Measurements from ENCODE around the gene PRIMPOL. TPM values are rescaled to one million over a fixed set of nuclear protein-coding genes. Genes with fewer than 3 reads are reported as not detected.
A peak's percentile ranks its signal among the peaks of the same experiment; 100 is the strongest.
"Not testable (repeated sequence)": the region's sequence is repeated elsewhere in the genome, so short reads cannot be mapped to it uniquely, and the experiment has no call there.

The PRIMPOL gene
- polyA plus RNA-seq, 4 donors: 31.9 to 43.8 (median 34.4) TPM

DNA sequence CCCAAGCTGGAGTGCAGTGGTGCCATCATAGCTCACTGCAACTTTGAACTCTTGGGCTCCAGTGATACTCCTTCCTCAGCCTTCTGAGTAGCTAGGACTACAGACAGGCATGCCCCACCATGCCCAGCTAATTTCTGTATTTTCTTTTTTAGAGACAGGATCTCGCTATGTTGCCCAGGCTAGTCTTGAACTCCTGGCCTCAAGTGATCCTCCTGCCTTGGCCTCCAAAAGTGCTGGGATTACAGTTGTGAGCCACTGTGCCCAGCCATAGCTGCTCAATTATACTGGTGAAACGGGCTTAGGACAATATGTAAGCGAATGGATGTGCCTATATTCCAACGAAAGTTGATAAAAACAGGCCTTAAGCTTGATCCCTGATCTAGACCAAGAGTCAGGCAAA lies 13.4 kb upstream of the PRIMPOL start:
- DNase-seq (ENCODE audit: low read depth in 4 of 4, low spot score in 3 of 4): no peak

DNA sequence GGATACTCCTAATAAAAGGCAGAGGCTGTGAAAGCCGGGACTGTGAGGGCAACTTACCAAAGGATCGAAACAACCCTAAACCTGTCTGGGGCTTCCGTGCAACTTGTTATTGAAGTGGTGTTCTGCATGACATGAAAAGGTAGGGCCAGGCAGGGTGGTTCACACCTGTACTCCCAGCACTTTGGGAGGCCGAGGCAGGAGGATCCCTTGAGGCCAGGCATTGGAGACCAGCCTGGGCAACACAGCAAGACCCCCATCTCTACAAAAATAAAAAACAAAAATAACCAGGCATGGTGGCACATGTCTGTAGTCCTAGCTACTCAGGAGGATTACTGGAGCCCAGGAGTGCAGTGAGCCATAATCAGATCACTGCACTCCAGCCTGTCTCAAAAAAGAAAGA lies 12.6 kb upstream of the PRIMPOL start:
- DNase-seq (ENCODE audit: low read depth in 4 of 4, low spot score in 3 of 4): no peak

DNA sequence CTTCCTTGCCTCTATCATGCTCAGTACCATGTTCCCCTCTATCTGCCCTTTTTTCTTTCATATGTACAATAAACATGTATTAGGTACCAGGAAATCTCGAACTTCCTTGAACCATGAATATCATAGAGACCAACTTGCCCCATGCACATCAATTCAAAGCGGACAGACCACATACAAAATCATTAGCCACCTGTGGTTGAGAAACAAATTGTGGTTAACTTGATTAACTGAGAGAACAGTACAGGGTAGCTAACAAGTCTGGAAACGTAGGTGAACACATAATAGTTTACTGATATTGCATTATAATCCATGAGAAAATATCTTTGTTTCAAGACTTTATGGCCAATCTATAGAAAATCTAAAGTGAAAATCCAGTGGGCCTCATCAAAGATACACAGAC lies 8.5 kb upstream of the PRIMPOL start:
- no peak for DNase-seq (ENCODE audit: low read depth in 4 of 4, low spot score in 3 of 4)

DNA sequence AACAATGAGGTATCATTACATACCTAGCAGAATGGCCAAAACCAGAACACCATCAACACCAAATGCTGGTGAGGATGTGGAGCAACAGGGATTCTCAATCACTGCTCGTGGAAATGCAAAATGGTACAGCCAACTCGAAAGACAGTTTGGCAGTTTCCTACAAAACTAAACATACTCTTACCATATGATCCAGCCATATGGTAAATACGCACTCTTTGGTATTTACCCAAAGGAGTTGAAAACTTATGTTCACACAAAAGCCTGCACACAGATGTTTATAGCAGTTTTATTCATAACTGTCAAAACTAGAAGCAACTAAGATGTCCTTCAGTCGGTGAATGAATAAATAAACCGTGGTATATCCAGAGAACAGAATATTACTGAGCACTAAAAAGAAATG lies 8.1 kb upstream of the PRIMPOL start:
- no peak for DNase-seq (ENCODE audit: low read depth in 4 of 4, low spot score in 3 of 4)

DNA sequence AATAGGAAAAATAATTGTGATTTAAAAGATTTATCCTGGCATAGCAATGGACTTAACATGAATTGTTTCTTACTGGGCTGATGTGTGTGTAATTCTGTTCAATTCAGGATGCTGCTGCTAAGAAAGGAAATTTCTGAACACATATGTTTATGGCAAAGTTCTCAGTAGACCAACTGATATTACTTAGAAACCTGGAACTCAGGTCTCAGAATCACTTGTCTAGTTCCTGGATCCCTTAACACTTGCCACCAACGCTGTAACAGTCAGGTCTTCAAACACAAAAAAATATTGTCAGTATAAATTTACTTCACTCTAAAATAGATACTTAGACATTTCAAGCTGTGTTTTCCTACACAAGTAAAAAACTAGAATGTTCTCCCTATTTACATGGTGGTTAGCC lies 5.8 kb upstream of the PRIMPOL start:
- DNase-seq (ENCODE audit: low read depth in 4 of 4, low spot score in 3 of 4): no peak

DNA sequence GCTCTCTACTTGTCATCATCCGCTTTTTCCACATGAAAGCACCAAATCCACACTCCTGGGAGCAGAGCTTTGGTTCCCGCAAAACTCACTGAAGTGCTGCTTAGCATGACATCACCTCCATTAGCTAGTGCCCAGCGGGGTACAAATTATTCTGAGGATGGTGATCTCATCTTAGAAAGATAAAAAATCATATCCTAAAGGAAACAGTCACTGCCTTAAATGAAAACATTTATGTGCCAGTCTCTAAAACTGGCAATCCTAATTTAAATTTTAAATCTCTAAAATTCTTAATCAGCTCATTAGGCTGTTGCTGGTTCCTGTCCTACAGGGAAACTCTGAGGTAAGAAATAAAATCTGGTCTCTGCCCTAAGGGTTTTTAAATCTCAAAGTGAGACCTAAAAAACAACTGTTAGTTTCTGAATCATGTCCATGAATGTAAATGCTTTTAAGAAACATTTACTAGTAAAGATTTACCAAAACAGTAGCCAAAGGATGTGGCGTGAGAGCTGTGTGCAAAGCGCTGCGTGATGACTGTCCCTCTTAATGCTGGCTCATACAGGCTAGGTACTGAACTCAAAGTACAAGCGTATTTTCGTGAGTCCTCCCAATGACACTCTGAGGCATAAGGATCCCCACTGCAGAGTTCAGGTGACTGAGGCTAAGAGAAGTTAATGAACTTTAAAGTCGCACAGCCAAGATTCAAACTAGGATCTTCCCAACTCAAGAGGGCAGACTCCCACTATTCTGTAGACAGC lies 4.8 kb upstream of the PRIMPOL start:
- no peak for DNase-seq (ENCODE audit: low read depth in 4 of 4, low spot score in 3 of 4)

DNA sequence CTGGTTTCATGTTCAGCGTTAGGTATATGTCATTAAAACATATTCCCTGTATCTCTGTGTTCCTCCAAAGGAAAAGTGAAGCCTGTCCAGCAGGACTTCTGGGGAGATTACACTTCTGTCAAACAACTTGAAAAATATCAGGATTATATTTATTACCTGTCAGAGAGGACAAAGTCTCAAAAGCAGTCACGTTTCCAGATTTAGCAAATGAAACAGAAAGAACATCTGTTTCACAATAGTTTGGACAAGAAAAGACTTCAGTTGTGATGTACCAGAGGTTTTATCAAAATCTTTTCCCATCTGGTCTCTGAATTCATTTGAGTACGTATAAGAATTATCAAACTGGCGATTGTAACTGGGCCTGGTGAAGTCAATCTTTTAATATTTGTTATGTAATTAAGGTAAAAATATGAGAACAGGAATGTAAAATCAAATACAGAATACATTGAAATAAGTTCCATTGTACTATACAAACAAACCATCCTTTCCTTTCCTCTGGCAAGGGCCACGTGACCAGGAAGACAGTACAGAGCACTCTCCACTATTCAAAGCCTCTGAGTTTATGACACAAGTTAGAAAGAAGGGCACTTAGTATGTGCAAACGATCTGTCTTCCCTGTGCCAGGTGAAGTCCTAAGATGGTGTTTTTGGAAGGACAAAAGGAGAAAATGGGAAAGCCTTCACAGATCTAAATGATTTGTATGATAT lies 3.5 kb upstream of the PRIMPOL start:
- no peak for DNase-seq (ENCODE audit: low read depth in 4 of 4, low spot score in 3 of 4)

DNA sequence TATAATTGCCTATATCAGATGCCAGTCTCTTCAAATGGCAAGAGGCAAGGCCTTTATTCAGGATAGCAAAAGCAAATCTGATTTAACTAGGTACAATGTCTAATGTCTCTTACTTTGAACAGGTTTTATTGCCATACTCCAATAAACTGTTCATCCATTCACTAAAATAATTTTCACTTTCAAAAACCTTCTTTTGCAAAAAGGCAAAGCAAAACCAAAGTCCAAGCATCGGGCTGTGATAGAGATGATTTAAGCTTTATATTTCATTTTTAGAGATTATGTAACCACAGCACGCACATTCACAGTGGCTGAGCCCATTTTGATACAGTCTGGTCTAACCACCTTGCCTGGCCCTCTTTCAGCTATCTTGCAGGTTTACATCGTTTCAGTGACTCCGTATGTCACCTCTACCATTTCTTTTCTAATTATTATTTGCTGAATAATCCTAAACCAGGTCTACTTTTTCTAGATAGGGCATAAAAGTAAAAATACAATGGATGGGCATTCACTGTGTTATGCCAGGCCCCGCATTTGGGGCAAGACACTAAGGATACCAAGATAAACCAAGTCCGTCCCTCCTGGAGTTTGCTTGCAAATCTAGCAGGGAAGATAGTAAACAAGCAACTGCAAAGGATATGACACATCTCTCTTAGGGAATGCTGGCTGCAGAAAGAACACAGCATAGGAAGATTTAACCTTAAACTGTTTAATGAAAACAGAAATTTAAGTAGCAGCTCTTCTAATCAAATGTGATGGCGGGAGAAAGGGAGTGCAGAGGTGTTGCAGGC lies 2.1 kb upstream of the PRIMPOL start:
- DNase-seq (ENCODE audit: low read depth in 4 of 4, low spot score in 3 of 4): no peak

DNA sequence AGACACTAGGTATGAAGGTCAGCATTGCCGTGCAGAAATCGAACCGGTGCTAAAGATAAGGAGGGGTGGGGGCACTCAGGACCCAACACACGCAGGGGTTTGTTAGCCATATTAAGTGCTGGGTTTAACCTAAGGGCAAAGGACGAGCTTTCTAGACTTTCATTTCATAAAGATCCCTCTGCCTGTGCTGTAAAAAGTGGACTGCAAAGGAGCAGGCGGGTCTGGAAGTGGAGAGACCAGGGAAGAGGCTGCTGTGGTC lies 1.6 kb upstream of the PRIMPOL start:
- DNase-seq (ENCODE audit: low read depth in 4 of 4, low spot score in 3 of 4): no peak

DNA sequence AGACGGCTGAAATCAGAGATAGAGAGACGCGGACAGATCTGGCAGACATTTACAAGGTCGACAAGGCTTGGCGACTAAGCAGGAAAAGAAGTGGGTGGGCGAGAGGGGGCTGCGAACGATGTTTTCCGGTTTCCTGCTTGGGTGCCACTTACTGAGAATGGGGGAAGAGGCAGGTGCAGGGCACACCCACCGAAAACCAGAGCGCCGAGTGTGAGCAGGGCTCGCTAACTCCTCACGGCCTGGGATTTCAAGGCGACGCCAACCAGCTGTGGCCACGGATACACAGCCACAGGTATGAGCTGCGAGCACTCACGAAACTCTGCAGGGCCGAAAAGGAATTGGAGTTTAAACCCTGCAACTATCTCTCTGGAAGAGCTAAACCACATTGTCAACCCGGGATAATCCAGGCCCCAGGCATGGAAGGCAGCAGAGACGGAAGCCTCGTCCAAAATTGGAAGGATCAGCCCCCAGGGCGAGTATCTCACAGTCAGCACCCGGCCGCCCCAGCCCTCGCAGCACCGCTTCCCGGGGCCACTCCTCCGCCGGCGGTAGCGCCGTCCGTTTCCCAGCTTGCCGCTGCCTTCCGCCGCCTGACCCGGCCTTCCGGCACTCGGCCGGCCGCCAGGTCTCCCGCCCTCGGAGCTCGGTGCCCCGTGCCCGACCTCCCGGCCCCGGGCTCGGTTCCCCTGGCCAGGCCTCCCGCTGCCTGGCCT lies 1.1 kb upstream of the PRIMPOL start:
- peak; percentile 24 to 46 (median 28) for DNase-seq (ENCODE audit: low read depth in 4 of 4, low spot score in 3 of 4)

DNA sequence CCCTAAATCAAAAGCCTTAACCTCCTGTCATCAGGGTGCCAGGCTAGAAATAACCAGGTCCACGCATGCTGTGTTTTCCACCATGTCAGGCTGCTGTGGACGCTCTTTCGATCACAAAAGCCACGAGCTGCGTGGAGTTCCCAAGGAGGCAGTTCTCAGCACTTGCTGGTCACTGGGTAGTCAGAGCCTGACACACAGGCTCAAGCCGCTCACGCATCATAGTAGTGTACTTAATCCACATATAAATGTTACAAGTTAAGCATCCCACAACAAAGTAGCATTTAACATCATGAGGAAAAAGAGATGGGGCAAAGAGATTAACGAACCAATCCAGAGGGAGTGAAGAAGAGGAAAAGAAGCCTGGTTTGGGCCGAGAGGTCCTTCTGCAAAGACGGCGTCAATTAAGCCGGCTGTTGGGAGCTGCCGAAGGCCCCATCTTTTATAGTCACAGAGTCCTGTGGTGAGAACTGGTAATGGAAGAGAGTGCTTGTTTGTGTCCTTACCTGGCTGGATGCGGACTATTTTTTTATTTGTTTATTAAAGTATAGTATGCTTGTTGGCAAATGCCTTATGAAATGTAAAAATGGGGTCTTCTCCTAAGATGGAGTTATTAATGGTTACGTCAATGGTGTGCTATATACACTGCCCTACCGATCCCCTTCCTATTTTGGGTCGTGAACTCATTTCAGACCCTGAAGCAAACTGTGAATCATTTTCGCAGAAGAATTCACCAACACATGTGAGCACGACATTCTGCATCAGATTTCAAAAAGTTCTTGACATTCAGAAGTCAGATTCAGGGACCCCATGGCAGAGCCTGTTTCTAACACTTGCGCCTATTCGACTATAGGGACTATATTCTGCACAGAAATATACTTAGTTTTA lies 675 bp downstream of the PRIMPOL start:
- peak; percentile 24 to 53 (median 34) for DNase-seq (ENCODE audit: low read depth in 4 of 4, low spot score in 3 of 4)

DNA sequence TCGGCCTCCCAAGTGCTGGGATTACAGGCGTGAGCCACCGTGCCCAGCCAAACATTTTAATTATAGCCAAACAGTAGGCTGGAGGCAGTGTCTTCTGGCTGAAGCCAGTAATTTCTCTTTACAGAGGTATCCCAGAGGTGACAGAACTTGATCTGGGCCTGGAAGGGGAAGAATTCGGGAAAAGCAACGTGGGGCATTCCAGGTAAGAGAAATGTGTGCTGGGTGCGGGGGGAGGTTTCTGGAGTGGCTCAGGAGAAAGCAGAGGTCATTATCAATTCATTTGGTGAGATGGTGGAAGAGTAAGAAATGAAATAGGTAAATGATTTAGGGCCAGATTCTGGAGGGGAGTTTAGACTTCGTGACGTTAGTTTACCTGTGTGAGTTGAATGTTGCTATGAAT lies 2.4 kb downstream of the PRIMPOL start:
- no peak for DNase-seq (ENCODE audit: low read depth in 4 of 4, low spot score in 3 of 4)

DNA sequence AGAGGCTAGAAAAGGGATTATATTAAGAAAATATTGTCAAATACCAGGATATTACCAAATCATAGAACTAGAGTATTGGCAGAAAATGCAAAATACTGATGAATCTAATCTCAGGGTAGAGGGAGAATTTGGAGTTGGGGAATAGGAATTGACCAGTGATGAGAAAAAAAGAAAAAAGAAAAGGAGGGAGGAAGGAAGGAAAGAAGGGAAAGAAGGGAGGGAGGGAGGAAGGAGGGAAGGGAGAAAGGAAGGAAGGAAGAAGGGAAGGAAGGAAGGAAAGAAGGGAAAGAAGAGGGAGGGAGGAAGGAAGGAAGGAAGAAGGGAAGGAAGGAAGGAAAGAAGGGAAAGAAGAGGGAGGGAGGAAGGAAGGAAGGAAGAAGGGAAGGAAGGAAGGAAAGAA lies 3.1 kb downstream of the PRIMPOL start:
- not testable (repeated sequence) for DNase-seq (ENCODE audit: low read depth in 4 of 4, low spot score in 3 of 4)

DNA sequence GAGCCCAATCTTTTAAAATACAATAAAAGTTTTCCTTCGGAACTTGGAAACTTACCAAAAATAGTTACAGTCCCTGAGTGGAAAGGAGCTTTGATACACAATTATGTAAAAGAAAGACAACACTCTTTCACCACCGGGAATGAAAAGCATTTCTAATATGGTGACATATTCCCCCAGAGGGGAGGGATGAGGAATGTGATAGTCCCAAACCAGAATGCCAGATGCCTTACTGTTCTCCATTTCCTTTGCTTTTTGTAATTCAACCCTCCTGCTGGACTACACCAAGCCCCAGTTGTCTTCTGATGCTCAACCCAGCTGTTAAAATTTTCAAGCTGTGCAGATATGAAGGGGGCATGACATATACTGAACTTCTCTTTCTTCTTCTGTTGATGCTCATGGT lies 4.1 kb downstream of the PRIMPOL start:
- DNase-seq (ENCODE audit: low read depth in 4 of 4, low spot score in 3 of 4): no peak

DNA sequence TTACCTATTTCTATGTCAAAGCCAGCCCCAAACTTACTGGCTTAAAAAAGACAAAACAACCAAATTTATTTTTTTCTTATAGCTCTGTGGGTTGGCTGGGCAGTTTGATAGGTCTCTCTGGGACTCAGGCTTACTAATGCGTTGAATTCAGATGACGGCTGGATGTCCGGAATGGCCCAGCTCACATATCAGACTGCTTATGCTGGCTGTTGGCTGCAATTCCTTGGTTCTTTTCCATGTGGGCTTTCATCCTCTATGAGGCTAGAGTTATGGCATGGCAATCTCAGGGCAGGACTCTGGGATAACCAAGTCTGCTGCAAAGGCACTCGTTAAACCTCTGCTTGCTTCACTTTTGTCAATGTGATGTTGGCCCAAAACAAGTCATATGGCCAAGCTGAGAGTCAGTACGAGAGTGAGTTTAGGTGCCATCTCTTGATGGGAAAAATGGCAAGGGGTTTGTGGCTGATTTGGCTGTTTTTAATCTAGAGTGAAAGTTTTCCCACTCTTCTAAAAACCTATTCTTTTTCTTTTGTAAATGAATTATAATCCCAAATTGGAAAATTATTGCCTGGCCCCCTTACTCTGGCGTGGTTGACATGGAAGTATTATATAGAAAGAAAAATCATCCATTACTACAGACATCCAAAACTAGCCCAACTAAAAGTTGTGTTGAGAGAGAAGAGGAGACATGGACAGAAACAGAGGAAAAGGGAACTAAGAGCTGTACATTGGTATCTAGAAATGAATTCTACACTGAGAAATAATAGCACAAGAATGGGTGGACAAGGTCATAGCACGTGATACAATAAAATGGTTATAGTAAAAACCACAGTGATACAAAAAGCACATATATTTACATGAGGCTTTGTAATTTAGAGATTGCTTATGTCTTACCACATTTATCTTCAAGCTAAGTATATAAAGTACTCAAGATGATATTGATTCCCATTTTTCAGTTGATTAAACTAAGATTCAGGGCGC lies 6.6 kb downstream of the PRIMPOL start:
- DNase-seq (ENCODE audit: low read depth in 4 of 4, low spot score in 3 of 4): no peak

DNA sequence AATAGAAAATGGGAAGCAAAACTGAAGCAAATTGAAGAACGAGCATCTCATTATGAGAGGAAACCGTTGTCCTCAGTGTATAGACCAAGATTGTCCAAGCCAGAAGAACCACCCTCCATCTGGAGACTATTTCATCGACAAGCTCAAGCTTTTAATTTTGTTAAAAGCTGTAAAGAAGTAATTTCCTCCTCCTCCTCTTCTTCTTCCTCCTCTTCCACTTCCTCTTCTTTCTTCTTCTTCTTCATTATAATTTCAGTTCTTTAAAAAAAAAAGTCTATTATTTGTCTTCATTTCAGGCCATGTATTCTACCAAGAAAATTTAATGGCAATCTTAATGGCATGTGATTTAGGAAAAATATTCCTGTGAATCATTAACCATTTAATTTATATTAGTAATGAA lies 7.6 kb downstream of the PRIMPOL start:
- DNase-seq (ENCODE audit: low read depth in 4 of 4, low spot score in 3 of 4): no peak

DNA sequence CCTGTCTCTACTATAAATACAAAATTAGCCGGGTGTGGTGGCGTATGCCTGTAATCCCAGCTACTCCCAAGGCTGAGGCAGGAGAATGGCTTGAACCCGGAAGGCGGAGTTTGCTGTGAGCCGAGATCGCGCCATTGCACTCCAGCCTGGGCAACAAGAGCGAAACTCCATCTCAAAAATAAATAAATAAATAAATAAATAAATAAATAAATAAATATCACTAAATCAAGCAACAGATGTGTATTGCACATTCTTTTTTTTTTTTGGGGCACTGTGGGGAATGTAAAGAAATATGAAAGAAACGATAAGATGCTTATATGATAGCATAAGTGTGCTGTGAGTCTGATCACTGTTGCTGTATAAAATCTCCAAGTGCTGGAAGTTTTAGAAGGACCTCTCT lies 8.3 kb downstream of the PRIMPOL start:
- DNase-seq (ENCODE audit: low read depth in 4 of 4, low spot score in 3 of 4): not testable (repeated sequence)

DNA sequence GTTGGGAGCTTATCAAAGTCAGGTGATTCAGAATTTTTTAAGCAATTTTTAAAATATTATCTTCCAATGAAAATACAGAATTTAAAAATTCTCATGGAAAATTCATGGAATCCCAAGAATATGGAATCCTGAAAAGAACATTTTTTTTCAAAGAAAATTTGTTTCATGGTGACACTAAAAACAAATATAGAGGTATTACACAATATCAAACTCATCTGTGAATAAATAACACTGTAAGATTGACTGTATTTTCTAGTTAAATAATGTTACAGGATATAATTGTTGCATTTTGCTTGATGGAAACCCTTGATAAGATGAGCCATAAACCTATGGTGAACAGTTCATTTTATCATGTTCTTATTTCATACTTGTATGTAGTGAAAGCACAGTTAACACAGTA lies 11.4 kb downstream of the PRIMPOL start:
- DNase-seq (ENCODE audit: low read depth in 4 of 4, low spot score in 3 of 4): no peak

DNA sequence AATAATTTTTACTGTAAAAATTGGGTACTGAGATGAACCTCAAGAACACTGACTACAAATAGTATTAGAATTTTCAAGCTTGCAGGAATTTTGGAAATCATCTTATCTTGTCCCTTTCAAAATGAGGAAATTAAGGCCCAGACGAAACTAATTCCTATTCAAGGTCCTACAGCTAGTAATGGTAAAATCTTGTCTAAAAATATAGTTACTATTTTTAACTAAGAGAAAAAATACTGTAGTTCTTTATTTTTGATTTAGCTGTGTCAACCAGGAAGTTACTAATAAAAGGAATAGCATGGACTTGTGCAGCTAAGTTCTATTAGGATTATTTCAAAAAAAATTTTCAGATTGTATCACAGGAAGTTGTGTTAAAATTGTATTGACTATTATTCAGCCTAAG lies 12.7 kb downstream of the PRIMPOL start:
- no peak for DNase-seq (ENCODE audit: low read depth in 4 of 4, low spot score in 3 of 4)

Data from left renal pelvis (tissue), 4 donors.